ENCODE measurements around the gene LGALS7.
"Not testable (repeated sequence)": the region's sequence is repeated elsewhere in the genome, so short reads cannot be mapped to it uniquely, and the experiment has no call there.

Gene LGALS7

GRCh38 chr19:38785187-38785699 lies 11.9 kb upstream of the LGALS7 start:
- no peak overlapping the region for H3K27ac ChIP-seq
- no peak for TF ChIP-seq CTCF (conservative IDR thresholded peaks at IDR 0.05)

GRCh38 chr19:38784224-38784623 lies 10.9 kb upstream of the LGALS7 start:
- TF ChIP-seq CTCF (conservative IDR thresholded peaks at IDR 0.05): no peak
- no peak overlapping the region for H3K27ac ChIP-seq

- H3K27ac ChIP-seq: not testable (repeated sequence)
Measured at GRCh38 chr19:38782212-38782611, 8.9 kb upstream of the LGALS7 start.

GRCh38 chr19:38781058-38781457 lies 7.7 kb upstream of the LGALS7 start:
- TF ChIP-seq CTCF (conservative IDR thresholded peaks at IDR 0.05): no peak
- H3K27ac ChIP-seq: no peak overlapping the region

GRCh38 chr19:38780443-38780842 lies 7.1 kb upstream of the LGALS7 start:
- no peak overlapping the region for H3K27ac ChIP-seq
- no peak for TF ChIP-seq CTCF (conservative IDR thresholded peaks at IDR 0.05)

GRCh38 chr19:38778733-38779132 lies 5.4 kb upstream of the LGALS7 start:
- TF ChIP-seq CTCF (conservative IDR thresholded peaks at IDR 0.05): no peak
- no peak overlapping the region for H3K27ac ChIP-seq

GRCh38 chr19:38774181-38774950 lies 1.0 kb upstream of the LGALS7 start:
- TF ChIP-seq CTCF (conservative IDR thresholded peaks at IDR 0.05): no peak
- H3K27ac ChIP-seq: no peak overlapping the region

- H3K27ac ChIP-seq: not testable (repeated sequence)
Measured at GRCh38 chr19:38771569-38771968, 1.7 kb downstream of the LGALS7 start.

GRCh38 chr19:38770949-38771275 lies 2.4 kb downstream of the LGALS7 start:
- not testable (repeated sequence) for H3K27ac ChIP-seq

- not testable (repeated sequence) for H3K27ac ChIP-seq
Measured at GRCh38 chr19:38770228-38770948, 2.9 kb downstream of the LGALS7 start.

Measured in VCaP (cell line).